Tibial artery (tissue), 4 donors: ENCODE results near the gene PRMT5.

Experiments
- DNase-seq, 2 donors: peaks; one replicate each; pipeline ENCODE4 v3.0.0-alpha.2; 2019
- H3K27ac ChIP-seq, 2 donors: fragments of 200-600 bp; sonication (generic) in 1 of 2; 1 replicate in 1 of 2; 2 replicates in 1 of 2; pipeline ENCODE4 v1.5.1; 2018 to 2019; ENCODE audit warnings: mild to moderate bottlenecking in 1 of 2
- H3K27me3 ChIP-seq, 2 donors: fragments of 200-600 bp; sonication (generic) in 1 of 2; one replicate each; pipeline versions ENCODE4 v1.5.1 to v1.6.0; 2016 to 2019
- H3K36me3 ChIP-seq, 3 donors: fragments of 200-600 bp; sonication (generic) in 2 of 3; one replicate each; pipeline ENCODE4 v1.5.1; 2016 to 2019; ENCODE audit warnings: mild to moderate bottlenecking in 2 of 3
- H3K4me1 ChIP-seq, 4 donors: fragments of 200-600 bp; sonication (generic) in 2 of 4; 1 replicate in 3 of 4; 2 replicates in 1 of 4; pipeline ENCODE4 v1.5.1; 2016 to 2019
- H3K4me3 ChIP-seq, 2 donors: fragments of 200-600 bp; sonication (generic) in 1 of 2; 1 replicate in 1 of 2; 2 replicates in 1 of 2; pipeline ENCODE4 v1.5.1; 2018 to 2019; ENCODE audit warnings: mild to moderate bottlenecking in 2 of 2
- H3K9me3 ChIP-seq, 3 donors: fragments of 200-600 bp; sonication (generic) in 1 of 3; one replicate each; pipeline ENCODE4 v1.5.1; 2016 to 2019
- intact Hi-C: fragments of 100-400 bp; cut with DNase I; formaldehyde crosslinking; loops from one replicate; pipeline ENCODE4 v1.15.0; 2023; ENCODE audit warnings: low total_unique reads
- TF ChIP-seq, protein P1 (sequence below), 2 experiments: fragments of 200-600 bp in 1 of 2; fragments of 450-650 bp in 1 of 2; IDR thresholded peaks; one replicate each; pipeline ENCODE4 v1.5.1; 2017 to 2019; ENCODE audit warnings: antibody characterized with exemption in 2 of 2, mild to moderate bottlenecking in 1 of 2, moderate library complexity in 1 of 2

Gene PRMT5

DNA sequence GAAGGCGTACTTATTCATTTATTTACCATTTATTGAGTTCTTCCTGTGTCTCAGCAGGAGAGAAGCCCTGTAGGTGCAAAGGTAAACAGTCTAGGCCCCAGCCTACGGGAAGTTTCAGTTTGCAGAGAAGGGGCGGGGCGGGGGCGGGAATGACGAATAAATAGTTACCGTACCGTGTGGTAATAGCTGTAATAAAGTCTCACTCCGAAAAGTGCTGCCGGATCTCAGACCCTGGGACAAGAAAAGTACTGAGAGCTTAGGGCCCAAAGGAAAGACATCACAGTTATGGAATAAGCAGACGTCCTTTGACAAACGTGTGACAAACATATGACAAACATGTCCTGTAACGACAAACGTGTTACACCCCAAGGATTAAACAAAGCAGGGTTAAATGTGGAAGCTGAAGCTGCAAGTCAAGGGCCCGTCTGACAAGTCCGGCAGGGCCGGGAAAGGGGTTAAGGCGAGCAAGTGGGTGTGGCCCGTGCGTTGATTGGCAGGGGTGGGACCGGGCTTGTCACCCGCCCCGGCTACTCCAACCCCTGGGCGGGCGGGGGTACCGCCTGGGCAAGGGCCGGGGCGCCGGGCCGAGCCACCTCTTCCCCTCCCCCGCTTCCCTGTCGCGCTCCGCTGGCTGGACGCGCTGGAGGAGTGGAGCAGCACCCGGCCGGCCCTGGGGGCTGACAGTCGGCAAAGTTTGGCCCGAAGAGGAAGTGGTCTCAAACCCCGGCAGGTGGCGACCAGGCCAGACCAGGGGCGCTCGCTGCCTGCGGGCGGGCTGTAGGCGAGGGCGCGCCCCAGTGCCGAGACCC lies 57.7 kb downstream of the PRMT5 start, which contains the start of gene LRP10:
LRP10 (plus strand) TSS at position 517 of the 809 bp plus-strand sequence. CDS start 564 bp downstream, outside the sequence.
- peak within 1 kb of the TSS; percentile 78 to 97 for H3K4me3 ChIP-seq
- no peaks in the 10 kb centered on the region for H3K9me3 ChIP-seq
- TF ChIP-seq, protein P1, sequence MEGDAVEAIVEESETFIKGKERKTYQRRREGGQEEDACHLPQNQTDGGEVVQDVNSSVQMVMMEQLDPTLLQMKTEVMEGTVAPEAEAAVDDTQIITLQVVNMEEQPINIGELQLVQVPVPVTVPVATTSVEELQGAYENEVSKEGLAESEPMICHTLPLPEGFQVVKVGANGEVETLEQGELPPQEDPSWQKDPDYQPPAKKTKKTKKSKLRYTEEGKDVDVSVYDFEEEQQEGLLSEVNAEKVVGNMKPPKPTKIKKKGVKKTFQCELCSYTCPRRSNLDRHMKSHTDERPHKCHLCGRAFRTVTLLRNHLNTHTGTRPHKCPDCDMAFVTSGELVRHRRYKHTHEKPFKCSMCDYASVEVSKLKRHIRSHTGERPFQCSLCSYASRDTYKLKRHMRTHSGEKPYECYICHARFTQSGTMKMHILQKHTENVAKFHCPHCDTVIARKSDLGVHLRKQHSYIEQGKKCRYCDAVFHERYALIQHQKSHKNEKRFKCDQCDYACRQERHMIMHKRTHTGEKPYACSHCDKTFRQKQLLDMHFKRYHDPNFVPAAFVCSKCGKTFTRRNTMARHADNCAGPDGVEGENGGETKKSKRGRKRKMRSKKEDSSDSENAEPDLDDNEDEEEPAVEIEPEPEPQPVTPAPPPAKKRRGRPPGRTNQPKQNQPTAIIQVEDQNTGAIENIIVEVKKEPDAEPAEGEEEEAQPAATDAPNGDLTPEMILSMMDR (IDR thresholded peaks at IDR 0.05), result no peak
- H3K27ac ChIP-seq, result peak within 1 kb of the TSS; percentile 96 to 99
- peaks cover 33 to 34% (median 34%) of the 10 kb centered on the region in 3 donors for H3K36me3 ChIP-seq
- peaks cover 0 to 48% (median 40%) of the 10 kb centered on the region in 4 donors for H3K4me1 ChIP-seq
- no peaks in the 10 kb centered on the region for H3K27me3 ChIP-seq
- intact Hi-C loops, result no loop called here
- DNase-seq, result peak; percentile 96 to 97

DNA sequence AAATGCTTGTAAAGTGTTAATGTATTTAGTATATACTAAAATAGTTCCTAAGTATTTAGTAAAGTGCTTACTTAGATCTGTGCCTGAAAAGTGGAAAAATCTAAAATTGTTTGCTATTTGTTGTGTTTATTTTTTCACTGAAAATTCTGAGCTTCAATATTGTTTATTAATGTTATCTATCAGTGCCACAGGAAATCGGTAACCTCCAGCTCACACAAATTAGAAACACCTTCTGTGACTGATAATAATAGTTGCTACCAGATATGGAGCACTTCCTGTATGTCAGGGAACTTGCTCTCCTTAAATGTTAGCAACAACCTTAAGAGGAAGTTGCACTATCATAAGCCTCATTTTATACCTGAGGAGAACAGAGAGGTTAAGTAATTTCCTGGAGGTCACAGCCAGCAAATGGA lies 58.4 kb downstream of the PRMT5 start:
- H3K9me3 ChIP-seq, result no peaks in the 10 kb centered on the region
- peaks cover 27 to 28% (median 28%) of the 10 kb centered on the region in 3 donors for H3K36me3 ChIP-seq
- peaks cover 0 to 47% (median 38%) of the 10 kb centered on the region in 4 donors for H3K4me1 ChIP-seq
- no peak for DNase-seq
- intact Hi-C loops, result no loop called here
- TF ChIP-seq, protein P1 (IDR thresholded peaks at IDR 0.05), result no peak
- H3K27ac ChIP-seq, result peak overlapping the region; percentile 96 to 99
- H3K27me3 ChIP-seq, result no peaks in the 10 kb centered on the region
- peak overlapping the region; percentile 78 to 97 for H3K4me3 ChIP-seq
